HuH-7 (cell line): ENCODE data around the gene SLC39A12.

ENCODE experiments used
- DNase-seq: peaks from one replicate; pipeline ENCODE4 v3.0.0; 2011; ENCODE audit warnings: low spot score

The SLC39A12 gene

DNA sequence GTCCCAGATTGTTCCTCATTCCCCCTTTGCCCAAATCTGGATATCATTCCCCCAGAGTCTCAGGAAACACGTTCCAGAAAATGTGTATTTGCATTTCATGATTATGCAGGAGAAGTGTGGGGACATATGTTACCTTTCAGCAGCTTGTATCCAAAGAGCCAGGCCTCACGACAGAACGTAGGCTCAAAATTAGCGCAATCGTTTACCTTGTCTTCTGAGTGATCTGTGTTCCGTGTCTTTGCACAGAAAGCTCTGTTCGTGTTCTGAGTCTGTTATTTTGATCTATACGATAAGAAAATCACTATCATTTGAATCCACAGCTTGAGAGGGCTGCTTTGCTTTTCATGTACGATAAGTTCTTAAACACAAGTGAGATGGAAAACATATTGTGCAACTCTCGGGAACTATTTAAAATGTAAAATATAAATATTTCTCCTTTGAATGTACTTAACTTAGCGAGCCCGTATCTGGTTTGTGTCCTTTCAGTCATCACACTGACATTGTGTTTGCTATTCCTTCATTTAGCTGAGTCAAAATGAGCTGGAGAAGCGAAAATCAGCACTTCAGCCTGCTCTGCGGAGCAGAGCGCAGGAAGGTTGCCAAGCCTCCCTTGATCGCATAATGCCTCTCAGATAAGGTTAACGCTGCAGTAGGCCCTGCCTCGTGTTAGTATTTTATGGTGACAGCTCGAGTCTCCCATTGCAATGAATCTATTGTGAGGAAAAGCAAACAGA is 108.3 kb downstream of the SLC39A12 start:
- no peak for DNase-seq

DNA sequence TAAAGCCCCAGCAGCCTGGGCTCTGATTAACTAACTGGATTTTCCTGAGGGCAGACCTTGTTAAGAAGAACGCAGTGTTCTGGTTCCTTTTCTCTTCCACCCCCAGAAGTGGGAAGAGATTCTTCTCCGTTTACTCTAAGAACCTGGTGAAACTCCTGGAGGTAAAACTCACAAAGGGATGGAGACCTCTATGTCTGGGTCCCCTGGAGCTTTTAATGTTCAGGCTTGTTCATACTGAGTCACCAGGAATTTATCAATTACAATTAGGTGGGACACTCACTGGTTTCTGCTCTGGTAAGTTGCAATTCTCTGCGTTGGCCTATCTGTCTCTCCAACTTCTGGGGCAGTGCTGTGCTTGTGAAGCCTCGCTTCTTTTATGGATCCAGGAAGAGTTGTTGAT is 115.2 kb downstream of the SLC39A12 start:
- DNase-seq, result no peak

DNA sequence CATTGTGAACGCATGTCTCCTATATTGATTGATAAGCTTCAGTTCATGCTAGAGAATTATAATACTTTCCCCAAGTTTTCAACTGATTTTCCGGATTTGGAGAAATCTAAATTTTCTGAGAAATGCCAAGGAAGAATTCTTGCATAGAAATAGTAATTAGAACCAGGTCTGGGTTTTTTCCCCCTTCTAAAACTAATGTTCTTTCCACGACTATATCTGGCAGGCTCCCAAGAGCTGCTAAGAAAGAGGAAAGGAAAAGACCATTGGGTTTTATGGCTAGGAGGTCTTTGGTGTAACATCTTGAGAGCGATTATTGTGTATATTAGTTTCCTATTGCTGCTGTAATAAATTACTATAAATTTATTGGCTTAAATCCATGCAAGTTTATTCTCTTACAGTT is 116.7 kb downstream of the SLC39A12 start:
- no peak for DNase-seq

DNA sequence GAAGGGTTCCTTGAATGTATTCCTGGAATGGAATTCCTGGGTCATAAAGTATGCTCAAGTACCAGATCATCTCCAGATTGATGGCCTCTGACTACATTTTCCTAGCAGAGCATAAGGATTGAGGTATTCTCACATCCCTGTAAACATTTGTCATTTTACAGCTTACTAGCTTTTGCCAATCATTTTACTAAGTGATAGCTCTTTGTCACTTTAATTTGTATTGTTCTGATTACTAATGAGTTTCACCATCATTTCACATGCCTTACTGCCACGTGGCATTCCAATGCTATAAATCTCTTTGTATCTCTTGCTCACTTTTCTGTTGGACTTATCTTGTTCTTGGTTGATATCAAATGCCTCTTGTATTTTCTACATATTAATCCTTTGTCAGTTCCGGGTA is 119.9 kb downstream of the SLC39A12 start:
- no peak for DNase-seq

DNA sequence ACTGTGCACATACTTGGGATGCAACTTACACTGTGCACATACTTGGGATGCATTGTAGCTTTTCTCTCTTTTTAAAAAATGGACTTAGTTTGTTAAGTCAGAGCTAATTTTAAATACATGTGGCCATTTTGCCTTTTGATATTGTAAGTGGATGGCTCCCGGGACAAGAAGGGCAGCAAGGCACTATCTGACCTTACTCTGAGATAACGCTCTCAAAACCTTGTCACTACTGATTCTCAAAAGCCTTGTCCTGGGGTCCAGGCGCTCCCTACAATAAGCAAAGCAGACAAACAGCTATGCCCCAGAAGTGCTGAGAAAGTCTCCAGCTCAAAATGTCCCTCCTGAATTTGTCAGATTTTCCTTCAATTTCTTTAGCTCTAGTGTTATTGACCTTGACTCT is 121.6 kb downstream of the SLC39A12 start:
- no peak for DNase-seq

DNA sequence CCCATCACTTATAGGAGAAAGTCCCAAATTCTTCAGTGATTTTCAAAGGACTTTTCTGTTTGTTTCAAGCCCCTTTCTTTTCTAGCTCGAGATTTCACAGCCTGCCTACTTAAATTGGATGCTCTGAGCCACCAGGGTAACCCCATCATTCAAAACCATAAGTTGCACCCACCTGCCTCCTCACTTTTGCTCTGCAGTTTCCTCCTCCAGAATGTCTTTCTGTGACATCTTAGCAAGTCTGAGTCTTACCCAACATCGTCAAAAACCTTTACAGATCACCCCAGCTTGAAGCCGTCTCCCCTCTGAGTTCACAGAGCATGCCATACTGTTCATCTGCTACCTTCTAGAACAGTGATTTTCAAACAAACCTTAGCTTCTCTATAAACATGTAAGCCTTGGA is 124.2 kb downstream of the SLC39A12 start:
- DNase-seq, result no peak

DNA sequence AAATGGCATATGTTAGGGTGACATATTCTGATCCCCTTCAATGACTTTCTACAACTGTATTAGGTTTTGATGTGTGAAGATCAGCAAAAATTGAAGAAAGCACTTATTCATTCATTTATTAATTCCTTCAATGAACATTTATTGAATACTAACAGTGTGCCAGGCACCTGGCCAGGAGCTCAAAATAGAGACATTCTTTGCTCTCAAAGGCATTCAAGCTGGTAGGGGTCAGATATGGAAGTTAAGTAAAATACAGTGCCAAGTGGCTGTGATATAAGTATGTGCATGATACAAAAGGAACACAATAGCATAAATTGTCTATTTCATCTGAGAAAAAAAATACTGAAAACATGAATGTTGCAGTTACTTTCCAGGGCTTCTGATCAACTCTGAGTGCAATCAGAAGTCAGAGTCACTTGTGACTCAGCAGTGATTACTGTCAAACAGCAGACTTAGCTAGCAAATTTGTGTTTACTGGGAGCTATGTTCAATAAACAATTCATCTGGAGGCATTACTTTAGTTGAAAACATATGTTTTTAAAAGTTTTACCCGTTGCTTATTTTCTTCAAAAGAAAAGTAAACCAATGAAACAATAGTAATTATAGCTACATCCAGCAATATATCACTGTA is 128.1 kb downstream of the SLC39A12 start:
- DNase-seq, result no peak

DNA sequence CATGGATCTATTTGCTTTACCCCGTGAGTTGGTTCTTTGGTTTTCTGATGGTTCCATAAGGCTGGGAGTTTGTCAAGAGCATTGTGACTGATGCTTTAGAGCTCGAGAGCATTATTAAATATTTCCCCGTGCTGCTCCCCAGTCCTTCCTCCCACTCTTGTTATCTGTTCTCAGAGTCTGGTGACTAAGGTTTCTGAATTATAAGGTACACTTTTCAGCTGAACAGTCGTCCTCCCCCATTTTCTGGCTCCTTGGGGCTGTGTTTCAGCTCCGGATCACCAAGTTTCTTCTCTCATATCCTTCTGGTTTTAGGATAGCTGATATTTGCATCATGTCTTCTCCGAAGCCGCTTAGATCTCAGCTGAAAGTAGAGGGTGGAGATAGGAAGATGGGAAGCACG is 130.7 kb downstream of the SLC39A12 start:
- no peak for DNase-seq

DNA sequence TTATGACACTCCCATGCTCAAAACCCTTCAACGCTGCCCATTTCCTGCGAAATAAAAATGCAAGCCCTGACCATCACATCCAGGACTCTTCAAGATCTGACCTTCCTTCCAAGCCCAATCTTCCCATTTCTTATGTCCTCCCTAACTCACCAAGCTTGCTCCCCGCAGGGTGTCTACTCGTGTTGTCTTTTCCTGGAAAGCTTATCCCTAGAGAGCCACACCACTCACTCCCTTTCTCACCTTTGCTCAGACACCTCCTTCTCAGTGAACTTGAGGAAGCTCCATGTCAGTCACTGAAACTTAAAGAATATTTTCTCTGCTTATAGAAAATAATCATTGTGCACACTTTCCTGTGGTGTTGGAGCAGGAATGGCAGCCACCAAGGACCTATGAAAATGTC is 134.1 kb downstream of the SLC39A12 start:
- no peak for DNase-seq

DNA sequence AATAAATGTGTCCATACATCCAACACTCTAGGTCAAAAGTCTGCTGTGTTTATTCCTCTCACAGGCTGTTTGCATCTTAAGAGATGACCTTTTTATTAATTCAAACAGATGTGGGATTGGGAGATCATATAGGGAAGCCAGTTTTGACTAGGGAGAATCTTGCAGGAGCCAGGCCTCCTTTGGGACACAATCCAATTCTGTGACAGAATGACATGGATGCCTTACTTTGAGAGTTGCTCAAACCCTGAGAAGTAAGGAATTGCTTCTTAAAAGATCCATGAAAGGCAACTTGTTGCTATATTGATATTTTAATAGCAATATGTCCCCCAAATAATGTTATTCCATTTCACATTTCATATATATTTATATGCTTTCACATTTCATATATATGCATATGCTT is 135.0 kb downstream of the SLC39A12 start:
- no peak for DNase-seq

DNA sequence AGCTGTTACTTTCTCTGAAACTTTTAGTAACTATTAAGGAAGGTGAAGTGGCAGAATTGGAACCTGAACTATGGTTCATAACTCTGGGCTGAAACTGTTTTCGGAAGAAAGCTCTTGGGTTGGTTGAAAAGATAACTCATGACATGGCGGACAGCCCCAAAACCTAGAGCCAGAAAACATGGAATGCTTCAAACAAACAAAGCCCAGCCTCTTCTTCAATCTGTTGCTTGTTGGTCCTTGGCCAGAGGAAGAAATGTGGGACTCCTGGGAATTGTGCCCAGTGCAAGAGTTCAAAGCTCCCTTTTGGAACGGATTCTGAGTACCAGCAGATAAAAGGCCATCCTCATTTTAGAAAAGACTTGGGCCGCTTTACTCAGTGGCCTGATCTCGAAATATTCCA is 135.6 kb downstream of the SLC39A12 start:
- DNase-seq, result no peak
